GM21515 (cell line): ENCODE results near the gene TAS1R3.

Source experiments
- ATAC-seq: cut with Tn5 transposase; IDR thresholded peaks from one replicate; pipeline ENCODE4 v1.9.1; 2021; ENCODE audit not compliant: unreplicated experiment

TAS1R3 gene

DNA sequence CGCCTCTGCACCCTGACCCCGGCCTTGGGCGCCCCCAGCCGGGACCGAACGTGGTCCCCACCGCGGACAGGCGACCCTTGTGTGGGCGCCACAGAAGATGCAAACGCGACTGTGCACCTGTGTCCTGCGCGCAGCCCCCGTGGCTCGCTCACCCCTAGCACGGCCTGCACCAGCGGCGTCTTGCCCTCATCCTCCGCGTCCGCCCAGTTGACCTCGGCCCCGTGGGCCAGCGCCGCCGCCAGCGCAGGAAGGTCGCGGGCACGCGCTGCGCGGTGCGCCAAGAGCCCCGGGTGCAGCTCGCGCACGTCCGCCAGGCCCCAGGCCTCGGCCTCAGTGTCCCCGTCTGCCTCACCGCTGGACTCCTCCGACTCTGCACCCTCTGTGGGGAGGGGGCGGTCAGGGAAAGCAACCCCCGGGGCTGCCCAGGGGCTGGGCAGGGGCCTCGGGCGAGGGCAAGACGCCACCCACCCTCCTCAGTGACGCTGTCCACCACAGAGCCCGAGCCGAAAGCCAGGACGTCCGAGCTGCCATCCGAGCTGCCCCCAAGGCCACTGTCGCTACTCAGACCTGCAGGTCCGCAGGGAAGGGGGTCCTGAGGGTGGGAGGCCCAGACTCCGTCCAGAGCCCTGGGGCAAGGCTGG lies 36.7 kb upstream of the TAS1R3 start:
- ATAC-seq = no peak

DNA sequence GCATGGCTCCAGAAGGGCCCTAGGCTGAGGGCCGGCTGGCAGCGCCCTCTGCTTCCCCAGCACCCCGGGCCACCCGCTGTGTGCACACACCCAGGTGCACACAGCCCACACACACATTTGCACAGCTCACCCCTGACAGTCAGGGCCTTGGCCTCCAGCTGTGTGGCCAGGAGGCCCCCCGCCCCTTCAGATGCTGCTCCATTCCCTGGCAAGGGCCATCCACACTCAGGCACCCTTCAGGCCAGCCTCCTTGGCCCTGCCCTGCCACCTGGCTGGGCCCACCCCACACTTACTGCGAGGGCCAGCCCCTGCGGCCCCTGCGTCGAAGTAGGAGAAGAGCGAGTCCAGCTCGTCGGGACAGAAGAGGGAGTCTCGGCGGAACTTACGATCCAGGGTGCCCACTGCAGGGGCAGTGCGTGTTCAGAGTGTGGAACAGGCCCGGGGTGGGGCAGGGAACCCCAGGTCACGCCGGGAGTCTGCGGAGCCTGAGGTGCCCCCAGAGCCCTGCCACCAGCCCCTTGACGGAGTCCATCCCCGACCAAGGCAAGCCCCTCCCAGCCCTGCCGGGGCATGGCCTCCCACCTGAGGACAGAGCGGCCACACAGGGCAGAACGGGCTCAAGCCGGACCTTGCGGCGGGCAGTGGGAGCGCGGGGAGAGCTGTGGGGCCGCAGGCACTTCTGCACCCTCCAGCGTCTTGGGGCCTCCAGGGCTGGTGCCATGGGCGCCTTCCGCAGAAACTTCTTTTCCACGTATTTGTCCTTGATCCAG lies 35.7 kb upstream of the TAS1R3 start:
- no peak for ATAC-seq

GRCh38 chr1:1296070-1297061 lies 34.7 kb upstream of the TAS1R3 start:
- no peak for ATAC-seq

DNA sequence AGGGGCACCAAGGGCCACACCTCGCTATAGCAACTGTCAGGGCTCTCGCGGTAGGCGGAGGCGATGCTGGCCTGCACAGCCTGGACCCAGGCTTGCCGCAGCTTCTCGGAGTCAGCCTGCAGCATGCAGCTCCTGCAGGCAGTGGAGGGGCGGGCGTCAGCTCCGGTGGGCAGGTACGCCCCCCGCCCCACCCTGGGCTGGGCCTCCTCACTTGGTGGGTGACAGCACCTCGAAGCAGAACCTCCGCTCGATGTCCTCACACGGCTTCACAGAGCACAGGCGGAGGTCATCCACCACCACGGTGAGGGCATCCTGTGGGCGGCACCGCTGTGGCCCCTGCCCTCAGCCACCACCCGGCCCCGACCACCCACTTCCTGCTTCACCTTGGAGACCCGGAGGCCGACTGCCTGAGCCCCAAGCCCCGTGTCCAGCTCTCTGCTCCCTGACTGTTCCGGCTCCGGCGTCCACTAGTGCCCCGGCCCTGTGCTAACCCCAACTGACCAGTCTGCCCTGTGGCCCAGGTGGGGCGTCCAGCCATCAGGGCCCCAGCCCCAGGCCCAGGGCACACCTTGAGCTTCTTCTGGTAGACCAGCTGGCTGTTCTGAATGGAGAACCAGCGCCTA lies 33.2 kb upstream of the TAS1R3 start:
- no peak for ATAC-seq

DNA sequence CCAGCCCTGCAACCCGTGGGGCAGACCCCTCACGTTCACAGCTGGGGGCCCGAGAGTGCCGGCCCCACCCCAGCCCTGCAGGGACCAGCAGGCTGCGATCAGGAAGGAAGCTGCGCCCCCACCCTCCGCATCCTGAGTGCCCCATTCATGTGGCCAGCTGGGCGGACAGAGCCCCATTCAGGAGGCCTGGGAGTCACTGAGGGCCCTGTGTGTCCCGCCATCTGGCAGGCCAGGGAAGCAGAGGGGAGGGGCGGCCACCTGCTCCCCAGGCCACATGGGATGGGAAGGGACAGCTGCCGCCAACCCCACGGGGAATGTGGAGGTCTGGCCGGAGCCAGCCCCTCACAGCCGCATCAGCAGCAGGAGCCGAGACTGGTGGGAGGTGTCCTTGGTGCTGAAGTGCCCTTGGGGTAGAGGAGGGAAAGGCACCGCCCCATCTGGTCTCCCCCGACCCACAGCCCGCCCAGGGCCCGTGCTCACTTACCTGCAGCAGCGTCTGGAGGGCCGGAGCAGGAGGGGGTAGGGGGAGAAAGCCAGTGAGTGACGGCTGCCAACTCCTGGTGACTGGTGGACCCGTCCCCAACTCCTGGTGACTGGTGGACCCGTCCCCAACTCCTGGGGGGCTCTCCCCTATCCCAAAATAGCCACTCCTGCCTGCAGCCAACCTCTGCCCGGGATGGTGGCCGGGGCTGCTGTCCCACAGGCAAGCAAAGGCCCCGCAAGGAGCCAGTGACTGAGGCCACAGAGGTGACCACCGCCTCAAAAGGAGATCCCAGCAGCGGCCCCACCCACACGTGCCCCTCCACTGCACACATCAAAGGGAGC lies 32.0 kb upstream of the TAS1R3 start:
- no peak for ATAC-seq

DNA sequence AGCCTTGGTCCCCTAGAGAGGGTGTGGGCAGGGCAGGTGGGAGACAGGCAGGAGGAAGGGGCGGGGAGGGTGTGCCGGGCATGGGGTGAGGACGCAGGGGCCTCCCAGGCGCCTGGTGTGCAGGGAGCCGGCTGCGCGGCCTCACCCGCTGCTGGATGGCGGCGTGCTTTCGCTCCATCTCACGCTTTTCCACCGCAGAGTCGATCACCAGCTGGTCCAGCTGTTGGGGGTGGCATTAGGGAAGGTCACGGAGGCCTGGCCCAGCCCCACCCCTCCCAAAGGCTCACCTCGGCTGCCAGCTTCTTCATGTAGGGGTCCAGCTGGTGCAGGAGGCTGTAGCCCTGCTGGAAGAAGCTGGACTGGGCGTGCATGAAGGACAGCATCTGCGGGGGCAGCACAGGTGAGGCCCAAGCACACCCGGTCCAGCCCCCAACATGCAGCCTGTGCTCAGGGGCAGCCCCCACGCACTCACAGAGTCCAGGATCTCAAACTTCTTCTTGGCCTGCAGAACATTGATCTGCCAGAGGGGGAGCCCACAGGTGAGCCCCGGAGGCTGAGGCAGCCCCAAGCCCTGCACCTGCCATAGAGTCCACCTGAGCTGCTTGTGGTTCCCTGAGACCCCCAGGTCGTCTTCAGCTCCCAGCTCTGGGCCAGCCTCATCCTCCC lies 31.3 kb upstream of the TAS1R3 start:
- ATAC-seq = no peak

- ATAC-seq = no peak
Observed at GRCh38 chr1:1300352-1300739, 30.7 kb upstream of the TAS1R3 start.

DNA sequence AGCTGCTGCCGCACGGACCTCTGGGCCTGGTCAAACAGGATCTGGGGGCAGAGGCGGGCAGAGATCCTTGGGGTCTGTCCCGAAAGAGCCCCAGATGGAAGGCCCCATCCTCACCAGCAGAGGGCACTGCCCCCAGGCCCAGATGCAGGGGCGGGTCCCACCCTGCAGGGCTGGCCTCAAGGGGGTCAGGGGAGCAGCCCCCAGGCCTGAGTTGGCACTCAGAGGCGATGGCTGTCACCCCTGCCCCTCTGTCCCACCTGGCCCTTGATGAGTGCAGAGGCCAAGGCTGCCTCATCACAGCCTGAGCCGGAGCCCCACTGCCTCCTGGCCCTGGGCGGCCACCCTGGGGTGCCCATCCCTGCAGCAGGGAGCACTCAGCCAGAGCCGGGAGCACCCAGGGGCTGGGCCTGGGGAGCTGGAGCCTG lies 29.1 kb upstream of the TAS1R3 start:
- no peak for ATAC-seq

DNA sequence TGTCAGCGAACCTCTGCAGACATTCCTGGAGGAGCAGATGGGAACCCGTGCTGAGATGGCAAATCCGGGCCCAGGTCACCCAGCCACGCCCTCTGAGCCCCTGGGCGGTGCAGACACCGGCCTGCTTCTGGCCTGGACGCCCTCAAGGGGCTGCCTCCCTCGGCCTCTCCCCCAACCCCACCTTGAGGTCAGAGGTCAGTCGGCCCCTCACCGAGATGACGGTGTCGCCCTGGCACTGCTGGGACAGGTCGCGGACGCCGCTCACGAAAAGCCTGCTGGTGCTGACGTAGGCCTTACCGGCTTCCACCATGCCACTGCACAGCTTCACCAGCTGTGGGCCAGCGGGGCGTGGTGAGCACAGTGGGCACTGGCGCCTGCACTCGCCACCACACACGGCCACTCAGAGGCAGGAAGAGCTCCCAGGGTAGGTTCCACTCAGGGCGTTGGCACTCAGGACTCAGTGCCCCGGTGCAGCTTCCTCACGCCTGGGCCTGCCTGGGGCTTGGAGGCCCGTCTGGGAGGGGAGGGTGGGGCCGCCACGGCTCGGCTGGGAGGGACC lies 28.1 kb upstream of the TAS1R3 start:
- ATAC-seq = no peak

GRCh38 chr1:1303736-1304135 lies 27.3 kb upstream of the TAS1R3 start:
- ATAC-seq = no peak

DNA sequence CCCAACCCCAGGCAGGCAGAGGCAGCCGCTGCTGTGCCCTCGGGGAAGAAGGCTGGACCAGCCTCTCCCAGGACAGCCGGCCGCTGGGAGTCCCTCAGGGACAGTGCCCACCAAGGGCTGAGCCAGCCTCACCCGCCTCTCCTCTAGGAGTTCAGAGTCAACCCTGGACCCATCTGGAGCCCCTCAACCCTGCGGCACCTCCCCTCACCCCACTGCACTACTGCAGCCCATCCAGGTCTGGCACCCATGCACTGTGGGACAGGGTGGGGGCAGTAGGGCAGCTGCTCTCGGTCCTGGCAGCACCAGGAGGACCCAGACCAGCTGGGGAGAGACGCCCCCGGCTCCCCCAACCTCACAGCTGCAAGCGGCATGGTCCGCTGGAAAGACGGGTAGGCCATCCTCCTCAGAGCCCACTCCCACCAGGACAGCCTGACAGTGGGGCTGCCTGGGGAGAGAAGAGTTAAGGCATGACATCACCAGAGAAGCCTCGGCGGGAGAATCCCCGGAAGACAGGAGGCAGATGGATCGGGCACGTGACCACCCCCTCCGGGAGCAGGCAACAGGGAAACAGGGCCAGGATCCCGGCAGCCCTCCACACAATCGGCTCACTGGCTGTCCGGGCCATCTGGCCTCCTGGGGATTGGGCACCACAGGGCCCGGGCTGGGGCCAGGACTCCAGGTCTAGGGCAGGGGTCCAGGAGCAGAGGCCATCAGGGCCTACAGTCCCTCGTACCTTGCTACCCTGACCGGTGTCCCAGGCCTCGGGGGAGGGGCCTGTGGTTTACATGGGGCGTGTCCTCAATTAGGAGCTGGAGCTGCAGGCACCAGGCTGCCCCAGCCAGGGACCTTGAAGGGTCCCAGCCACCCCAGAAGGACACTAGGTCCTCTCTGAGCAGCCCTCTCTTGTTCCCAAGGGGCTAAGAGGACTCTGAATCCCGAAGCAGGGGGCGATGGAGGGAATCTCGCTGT lies 26.5 kb upstream of the TAS1R3 start:
- no peak for ATAC-seq

DNA sequence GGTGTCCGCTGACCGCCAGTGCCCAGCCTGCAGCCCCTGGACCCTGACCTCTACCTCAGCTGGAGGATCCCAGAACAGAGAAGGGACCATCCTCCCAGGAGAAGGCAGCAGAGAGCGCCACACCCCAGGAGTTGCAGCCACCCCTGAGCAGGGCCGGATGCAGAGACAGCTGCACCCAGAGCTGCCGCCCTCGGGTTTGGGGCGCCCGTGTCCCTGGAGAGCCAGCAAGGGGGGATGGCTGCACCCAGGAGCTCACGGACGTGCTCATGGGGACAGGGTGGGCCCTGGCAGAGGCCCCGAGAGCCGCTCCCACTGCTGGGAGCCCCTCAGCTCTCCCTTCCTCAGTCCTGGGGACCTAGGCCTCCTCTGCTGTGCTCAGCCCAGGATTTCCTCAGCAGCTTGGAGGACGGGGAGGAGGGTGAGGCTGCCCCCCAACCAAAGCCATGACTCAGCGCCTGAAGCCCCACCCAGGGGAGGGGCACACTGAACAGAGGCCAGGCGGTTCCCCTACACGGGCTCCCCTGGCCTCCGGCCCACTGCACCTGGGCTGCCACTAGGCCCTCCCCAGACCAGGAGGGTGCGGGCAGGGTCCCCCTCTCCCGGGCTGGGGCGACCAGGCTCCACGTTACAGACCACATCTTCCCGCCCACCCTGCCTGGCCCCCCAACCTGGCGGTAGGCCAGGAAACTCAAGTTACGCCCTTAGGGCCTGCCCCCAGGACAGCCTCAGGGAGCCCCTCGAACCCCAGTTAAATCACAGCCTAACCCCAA lies 25.6 kb upstream of the TAS1R3 start:
- ATAC-seq = no peak

DNA sequence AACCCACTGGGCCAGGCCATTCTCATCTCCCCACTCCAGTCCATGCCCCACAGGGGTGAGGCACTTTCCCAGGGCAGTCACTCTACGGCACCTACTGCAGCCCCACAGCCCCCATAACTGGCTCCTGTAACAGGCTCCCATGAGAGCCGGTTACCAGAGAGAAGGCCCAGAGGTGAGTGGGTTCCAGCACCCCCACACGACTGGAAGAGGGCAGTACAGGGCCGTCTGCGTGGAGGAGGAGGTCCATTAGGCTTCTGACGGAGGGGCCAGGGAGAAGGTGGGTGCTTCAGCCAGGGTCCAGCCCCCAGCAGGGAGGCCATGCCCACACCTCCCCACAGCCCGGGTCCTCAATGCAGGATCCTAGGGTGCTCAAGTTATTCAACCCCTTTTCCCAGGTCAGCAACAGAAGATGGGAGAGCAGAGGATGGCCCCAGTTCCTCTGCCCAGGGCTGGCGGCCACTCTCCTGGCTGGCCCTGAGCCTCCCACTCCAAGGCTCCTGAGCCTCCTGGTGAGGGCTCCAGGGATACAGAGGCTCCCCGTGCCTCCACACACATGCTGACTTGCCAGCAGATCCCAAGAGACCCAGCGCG lies 24.9 kb upstream of the TAS1R3 start:
- ATAC-seq = no peak

GRCh38 chr1:1306661-1307260 lies 24.3 kb upstream of the TAS1R3 start:
- no peak for ATAC-seq

DNA sequence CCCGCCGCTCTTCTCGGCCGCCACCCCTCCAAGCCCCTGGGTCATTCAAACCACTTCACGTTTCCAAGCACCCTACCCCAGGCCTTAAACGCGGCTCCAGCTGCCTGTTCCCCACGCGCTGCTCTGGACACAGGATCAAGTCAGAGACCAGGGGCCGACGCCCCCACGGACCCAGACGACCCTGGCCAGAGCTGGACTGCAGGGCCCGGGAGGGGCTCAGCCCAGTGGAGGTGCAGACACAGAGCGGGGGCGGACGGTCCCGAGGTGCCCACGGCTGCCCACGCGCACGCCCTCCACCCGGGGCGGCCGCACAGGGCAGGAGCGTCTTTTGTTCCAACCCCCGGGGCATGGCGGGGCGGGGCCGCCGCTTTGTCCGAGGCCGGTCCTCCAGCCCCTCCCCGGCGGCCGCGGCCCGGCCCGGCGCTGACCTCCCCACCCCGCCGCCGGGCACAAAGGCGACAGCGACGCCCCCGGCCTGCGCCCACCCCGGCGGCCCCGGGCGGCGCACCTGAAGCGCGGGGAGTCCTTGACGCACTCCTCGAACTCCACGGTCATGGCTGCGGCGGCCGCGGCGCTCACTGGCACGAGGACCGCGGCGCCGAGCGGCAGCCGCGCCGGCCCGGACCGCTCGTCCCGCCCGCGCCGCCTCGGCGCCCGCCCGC lies 23.7 kb upstream of the TAS1R3 start:
- ATAC-seq = peak; percentile 6
